WTC11 (cell line): ENCODE measurements around the gene DNPH1.

Source experiments
- AFF4 ChIP-seq: sonication (generic); formaldehyde crosslinking; IDR thresholded peaks from 2 replicates; pipeline ENCODE4 v1.8.1; 2023; ENCODE audit warnings: mild to moderate bottlenecking, missing genetic modification reagents, borderline replicate concordance
- ATF3 ChIP-seq: sonication (generic); formaldehyde crosslinking; conservative IDR thresholded peaks from 2 replicates; pipeline ENCODE4 v1.8.1; 2022; ENCODE audit warnings: mild to moderate bottlenecking, missing genetic modification reagents
- CREB1 ChIP-seq: sonication (generic); formaldehyde crosslinking; IDR thresholded peaks from 2 replicates; pipeline ENCODE4 v1.8.0; 2023; ENCODE audit warnings: mild to moderate bottlenecking, missing genetic modification reagents
- CTCF ChIP-seq: fragments of 200-600 bp; IDR thresholded peaks from 2 replicates; pipeline ENCODE4 v1.8.0; 2022; ENCODE audit warnings: antibody characterized with exemption
- ETV6 ChIP-seq: sonication (generic); formaldehyde crosslinking; IDR thresholded peaks from 2 replicates; pipeline ENCODE4 v1.8.1; 2022; ENCODE audit warnings: mild to moderate bottlenecking, missing genetic modification reagents
- JUN ChIP-seq: sonication (generic); formaldehyde crosslinking; IDR thresholded peaks from 2 replicates; pipeline ENCODE4 v1.8.0; 2023; ENCODE audit warnings: mild to moderate bottlenecking, missing genetic modification reagents
- MXD4 ChIP-seq: fragments of 250-450 bp; sonication (Bioruptor Pico); IDR thresholded peaks from 2 replicates; pipeline ENCODE4 v1.8.0; 2021; ENCODE audit warnings: mild to moderate bottlenecking, moderate library complexity, borderline replicate concordance
- NFYB ChIP-seq: sonication (generic); formaldehyde crosslinking; conservative IDR thresholded peaks from 2 replicates; pipeline ENCODE4 v1.8.0; 2022; ENCODE audit warnings: low read depth, missing genetic modification reagents
- SMAD4 ChIP-seq: sonication (generic); formaldehyde crosslinking; IDR thresholded peaks from 2 replicates; pipeline ENCODE4 v1.8.0; 2022; ENCODE audit warnings: mild to moderate bottlenecking, missing genetic modification reagents
- SP1 ChIP-seq: sonication (generic); formaldehyde crosslinking; conservative IDR thresholded peaks from 2 replicates; pipeline ENCODE4 v1.8.1; 2022; ENCODE audit warnings: missing genetic modification reagents
- TEAD4 ChIP-seq: sonication (generic); formaldehyde crosslinking; IDR thresholded peaks from 2 replicates; pipeline ENCODE4 v1.8.0; 2022; ENCODE audit warnings: mild to moderate bottlenecking, missing genetic modification reagents
- ZNF138 ChIP-seq: sonication (generic); formaldehyde crosslinking; conservative IDR thresholded peaks from 2 replicates; pipeline ENCODE4 v1.8.1; 2022; ENCODE audit warnings: mild to moderate bottlenecking, moderate library complexity, missing genetic modification reagents
- TF ChIP-seq, protein P1 (sequence below): sonication (generic); formaldehyde crosslinking; IDR thresholded peaks from 2 replicates; pipeline ENCODE4 v1.8.0; 2022; ENCODE audit warnings: mild to moderate bottlenecking, missing genetic modification reagents

DNA sequence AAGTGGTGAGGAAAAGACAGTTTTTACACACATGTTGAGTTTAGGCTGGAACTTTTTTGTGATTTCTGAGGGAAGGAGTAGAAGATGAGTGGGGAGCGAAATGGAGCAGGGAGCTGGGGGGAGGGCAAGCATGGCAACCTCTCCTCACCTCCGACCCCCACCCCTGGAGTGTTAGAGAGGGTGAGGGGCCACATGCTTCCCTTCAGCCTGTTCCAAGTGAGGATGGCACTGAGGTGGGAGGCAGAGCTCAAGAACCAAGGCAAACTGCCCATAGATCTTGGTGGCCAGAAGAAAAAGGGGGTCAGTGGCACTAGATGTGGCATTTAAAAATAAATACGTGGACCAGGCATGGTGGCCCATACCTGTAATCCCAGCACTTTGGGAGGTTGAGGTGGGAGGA is 18.8 kb upstream of the DNPH1 start:
- TF ChIP-seq, protein P1, sequence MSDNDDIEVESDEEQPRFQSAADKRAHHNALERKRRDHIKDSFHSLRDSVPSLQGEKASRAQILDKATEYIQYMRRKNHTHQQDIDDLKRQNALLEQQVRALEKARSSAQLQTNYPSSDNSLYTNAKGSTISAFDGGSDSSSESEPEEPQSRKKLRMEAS = no peak
- TF ChIP-seq CTCF (no peak), ATF3 (CRISPR knock-in tag) (no peak), ETV6 (no peak), ZNF138 (CRISPR knock-in tag) (no peak), MXD4 (no peak), TEAD4 (CRISPR knock-in tag) (no peak), JUN (no peak), CREB1 (no peak), SP1 (CRISPR knock-in tag) (no peak), AFF4 (no peak), SMAD4 (CRISPR knock-in tag) (no peak), NFYB (CRISPR knock-in tag) (no peak)
